ENCODE results near the gene B3GALNT1.

B3GALNT1 gene

DNA sequence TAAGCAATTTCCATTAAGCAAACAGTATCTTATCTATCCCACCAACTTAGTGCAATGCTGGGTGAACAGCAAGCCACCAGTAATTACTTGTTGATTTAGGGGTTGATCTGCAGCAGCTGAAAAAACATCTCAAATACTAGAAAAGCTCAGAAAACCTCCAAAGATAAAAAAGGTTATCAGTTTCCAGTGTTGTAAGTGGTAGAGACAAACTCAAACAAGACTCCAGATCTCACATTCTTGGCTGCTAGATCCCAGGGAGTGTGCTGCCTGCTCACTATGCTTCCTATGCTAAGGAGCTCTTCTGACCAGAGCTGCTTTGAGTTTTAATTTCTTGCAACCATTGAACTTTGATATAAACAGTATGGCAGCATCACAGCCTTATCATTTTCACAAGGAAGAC is 11.3 kb downstream of the B3GALNT1 start:
- H3K4me1 ChIP-seq = peaks cover 0 to 11% (median 0%) of the 10 kb centered on the region in 10 experiments; a peak in 2 of 20 replicates
- H3K4me2 ChIP-seq = no peak overlapping the region
- H3K36me3 ChIP-seq = no peaks in the 10 kb centered on the region
- no peak overlapping the region for H3K27ac ChIP-seq
- H3K4me3 ChIP-seq = no peak overlapping the region
- no peak for TF ChIP-seq Cebpa-rat (IDR thresholded peaks at IDR 0.05)
- no peak overlapping the region for H3K9ac ChIP-seq
- no peaks in the 10 kb centered on the region for H3K27me3 ChIP-seq
- H4K20me1 ChIP-seq = no peaks in the 10 kb centered on the region
- no peaks in the 10 kb centered on the region for H3K9me3 ChIP-seq (replicated peaks in 1 of 11)

DNA sequence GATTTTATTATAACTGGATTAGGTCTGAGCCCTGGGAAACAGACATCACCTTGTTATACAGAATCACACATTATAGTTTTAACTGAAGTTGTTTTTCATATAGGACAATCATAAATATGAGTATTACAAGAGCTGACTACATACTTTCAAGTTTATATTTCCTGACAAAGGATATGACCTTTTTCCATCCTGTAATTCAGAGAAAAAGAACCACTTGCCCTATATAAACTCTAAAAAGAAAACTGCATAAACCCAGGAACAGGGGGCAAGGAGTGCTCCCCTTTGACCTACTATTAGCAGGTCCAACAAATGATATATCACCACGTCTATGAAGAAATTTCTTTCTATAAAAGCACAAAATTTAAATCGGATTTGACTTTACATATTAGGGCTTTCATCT is 20.9 kb downstream of the B3GALNT1 start:
- Histone ChIP-seq H4K20me1 (no peaks in the 10 kb centered on the region), H3K4me2 (no peak overlapping the region), H3K4me1 (peaks cover 9 to 35% (median 19%) of the 10 kb centered on the region in 10 experiments), H3K36me3 (peaks cover 0 to 14% (median 0%) of the 10 kb centered on the region in 11 experiments; a peak in 6 of 22 replicates), H3K9me3 (replicated peaks in 1 of 11) (no peaks in the 10 kb centered on the region), H3K27ac (no peak overlapping the region), H3K27me3 (no peaks in the 10 kb centered on the region), H3K4me3 (no peak overlapping the region), H3K9ac (no peak overlapping the region)
- no peak for TF ChIP-seq Cebpa-rat (IDR thresholded peaks at IDR 0.05)

DNA sequence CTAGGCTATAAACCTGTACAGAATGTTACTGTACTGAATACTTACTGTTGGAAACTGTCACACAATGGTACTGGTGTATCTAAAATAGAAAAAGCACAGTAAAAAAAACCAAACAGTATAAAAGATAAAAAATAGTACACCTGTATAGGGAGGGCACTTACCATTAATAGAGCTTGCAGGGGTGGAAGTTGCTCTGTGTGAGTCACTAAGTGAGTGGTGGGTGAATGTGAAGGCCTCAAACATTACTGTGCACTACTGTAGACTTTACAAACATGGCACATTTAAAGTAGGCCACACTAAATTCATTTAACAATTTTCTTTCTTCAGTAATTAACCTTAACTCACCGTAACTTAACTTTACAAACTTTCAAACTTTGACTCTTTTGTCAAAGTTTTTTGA is 22.0 kb downstream of the B3GALNT1 start:
- H3K36me3 ChIP-seq = peaks cover 0 to 14% (median 0%) of the 10 kb centered on the region in 11 experiments; a peak in 6 of 22 replicates
- no peaks in the 10 kb centered on the region for H3K9me3 ChIP-seq (replicated peaks in 1 of 11)
- H3K4me3 ChIP-seq = no peak overlapping the region
- no peak overlapping the region for H3K27ac ChIP-seq
- H3K4me1 ChIP-seq = peaks cover 9 to 44% (median 22%) of the 10 kb centered on the region in 10 experiments
- H4K20me1 ChIP-seq = no peaks in the 10 kb centered on the region
- no peaks in the 10 kb centered on the region for H3K27me3 ChIP-seq
- no peak overlapping the region; a peak in 1 of 22 replicates for H3K4me2 ChIP-seq
- TF ChIP-seq Cebpa-rat (IDR thresholded peaks at IDR 0.05) = no peak
- H3K9ac ChIP-seq = no peak overlapping the region

DNA sequence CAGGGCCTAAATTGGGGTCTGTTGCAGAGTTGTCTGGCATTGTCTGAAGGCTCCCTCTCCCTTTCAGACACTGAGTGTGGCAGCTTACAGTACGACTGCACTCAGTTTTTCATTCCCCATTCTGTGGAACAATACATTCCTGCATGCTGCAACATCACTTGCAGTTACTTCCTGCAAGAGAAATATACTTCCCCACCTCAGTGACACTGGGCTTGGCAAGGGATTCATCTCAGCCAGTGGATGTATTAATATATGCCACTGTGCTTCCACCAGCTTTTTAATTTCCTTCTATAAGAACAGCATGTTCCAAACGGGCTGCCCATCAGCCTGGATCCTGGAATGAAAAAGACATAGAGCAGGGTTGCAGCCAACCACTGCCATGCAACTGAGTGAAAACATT is 23.1 kb downstream of the B3GALNT1 start:
- H3K27ac ChIP-seq = peak overlapping the region in 9 of 11 experiments; percentile 32 to 75 (median 55); a peak in 16 of 22 replicates
- H3K27me3 ChIP-seq = no peaks in the 10 kb centered on the region
- peaks cover 9 to 55% (median 33%) of the 10 kb centered on the region in 10 experiments for H3K4me1 ChIP-seq
- H3K36me3 ChIP-seq = peaks cover 0 to 14% (median 0%) of the 10 kb centered on the region in 11 experiments; a peak in 6 of 22 replicates
- H4K20me1 ChIP-seq = no peaks in the 10 kb centered on the region
- no peaks in the 10 kb centered on the region for H3K9me3 ChIP-seq (replicated peaks in 1 of 11)
- peak overlapping the region; percentile 43 to 87 (median 78) for H3K4me2 ChIP-seq
- peak overlapping the region in 7 of 11 experiments; percentile 32 to 61 (median 44); a peak in 8 of 22 replicates for H3K9ac ChIP-seq
- TF ChIP-seq Cebpa-rat (IDR thresholded peaks at IDR 0.05) = no peak
- peak overlapping the region in 1 of 10 experiments; percentile 3; a peak in 1 of 20 replicates for H3K4me3 ChIP-seq

DNA sequence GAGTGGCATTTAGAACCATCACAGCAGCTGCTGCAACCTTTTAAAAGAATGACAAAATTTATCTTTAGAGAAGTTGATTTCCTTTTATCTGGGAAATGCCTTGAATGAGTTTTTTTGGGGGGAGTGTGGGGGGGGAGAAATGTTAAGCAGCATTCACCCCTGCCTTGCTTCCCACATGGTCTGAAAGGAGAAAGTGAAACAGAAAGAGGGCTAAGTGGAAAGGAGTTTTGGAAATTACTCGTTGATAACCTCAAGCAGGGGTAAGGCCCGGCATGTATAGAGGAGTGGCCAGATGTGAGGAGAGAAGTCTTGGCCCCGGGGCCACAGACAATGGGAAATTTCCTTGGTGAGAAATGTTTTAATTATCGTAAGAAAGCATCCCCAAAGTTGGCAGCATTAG is 23.5 kb downstream of the B3GALNT1 start:
- Histone ChIP-seq H3K4me2 (peak overlapping the region; percentile 43 to 87 (median 78)), H4K20me1 (no peaks in the 10 kb centered on the region), H3K9me3 (replicated peaks in 1 of 11) (no peaks in the 10 kb centered on the region), H3K9ac (peak overlapping the region in 7 of 11 experiments; percentile 32 to 61 (median 44); a peak in 9 of 22 replicates), H3K36me3 (peaks cover 0 to 13% (median 0%) of the 10 kb centered on the region in 11 experiments; a peak in 6 of 22 replicates), H3K4me3 (peak overlapping the region in 1 of 10 experiments; percentile 3; a peak in 1 of 20 replicates), H3K4me1 (peaks cover 9 to 56% (median 33%) of the 10 kb centered on the region in 10 experiments), H3K27me3 (no peaks in the 10 kb centered on the region), H3K27ac (peak overlapping the region in 10 of 11 experiments; percentile 26 to 75 (median 54); a peak in 18 of 22 replicates)
- TF ChIP-seq Cebpa-rat (IDR thresholded peaks at IDR 0.05) = no peak

DNA sequence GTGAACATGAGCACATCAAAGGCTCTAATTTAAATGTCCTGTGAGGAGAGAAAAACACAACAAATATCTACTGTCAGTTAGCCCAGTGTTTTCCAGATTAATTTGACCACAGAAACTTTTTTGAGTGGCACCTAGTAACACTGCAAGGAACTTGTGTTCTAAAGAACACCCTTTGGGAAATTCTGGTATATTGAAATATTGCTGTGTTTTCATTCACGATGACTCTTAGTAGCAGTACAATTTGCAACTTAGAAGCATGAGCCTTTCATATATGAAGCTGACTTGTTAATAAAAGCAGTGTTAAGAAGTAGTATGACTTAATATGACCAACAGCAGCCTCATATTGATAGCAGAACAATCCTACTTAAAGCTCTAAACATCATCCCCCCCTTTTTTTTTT is 32.0 kb downstream of the B3GALNT1 start:
- peaks cover 0 to 9% (median 0%) of the 10 kb centered on the region in 11 experiments; a peak in 2 of 22 replicates for H3K36me3 ChIP-seq
- H3K4me3 ChIP-seq = no peak overlapping the region
- H3K9me3 ChIP-seq (replicated peaks in 1 of 11) = no peaks in the 10 kb centered on the region
- H3K4me1 ChIP-seq = peaks cover 27 to 66% (median 49%) of the 10 kb centered on the region in 10 experiments
- no peaks in the 10 kb centered on the region for H4K20me1 ChIP-seq
- no peak overlapping the region for H3K27ac ChIP-seq
- TF ChIP-seq Cebpa-rat (IDR thresholded peaks at IDR 0.05) = no peak
- H3K4me2 ChIP-seq = peak overlapping the region in 3 of 11 experiments; percentile 84 to 93 (median 89); a peak in 5 of 22 replicates
- no peaks in the 10 kb centered on the region for H3K27me3 ChIP-seq
- H3K9ac ChIP-seq = no peak overlapping the region

DNA sequence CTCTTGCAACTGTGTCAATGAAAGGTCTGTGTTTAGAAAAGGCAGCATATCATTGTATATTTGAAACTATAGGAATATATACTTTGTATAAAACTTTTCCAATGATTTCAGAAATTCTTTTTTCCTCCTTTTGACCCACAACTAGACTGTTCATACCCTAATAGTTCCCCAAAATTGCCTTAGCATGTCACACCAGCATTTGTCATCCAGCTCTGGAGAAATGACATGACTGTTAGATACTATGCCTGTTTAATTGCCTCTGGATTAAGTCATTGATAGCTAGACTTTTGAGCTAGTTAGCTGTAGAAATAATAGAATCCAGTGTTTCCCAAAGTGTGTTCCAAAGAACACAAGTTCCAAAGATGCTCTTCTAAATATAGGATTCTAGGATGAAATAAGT is 32.4 kb downstream of the B3GALNT1 start:
- Histone ChIP-seq H3K36me3 (peaks cover 0 to 10% (median 0%) of the 10 kb centered on the region in 11 experiments; a peak in 2 of 22 replicates), H3K27me3 (no peaks in the 10 kb centered on the region), H3K9ac (no peak overlapping the region), H3K4me2 (peak overlapping the region in 3 of 11 experiments; percentile 84 to 93 (median 89); a peak in 5 of 22 replicates), H4K20me1 (no peaks in the 10 kb centered on the region), H3K4me3 (no peak overlapping the region), H3K27ac (no peak overlapping the region), H3K9me3 (replicated peaks in 1 of 11) (no peaks in the 10 kb centered on the region), H3K4me1 (peaks cover 28 to 66% (median 49%) of the 10 kb centered on the region in 10 experiments)
- TF ChIP-seq Cebpa-rat (IDR thresholded peaks at IDR 0.05) = no peak

DNA sequence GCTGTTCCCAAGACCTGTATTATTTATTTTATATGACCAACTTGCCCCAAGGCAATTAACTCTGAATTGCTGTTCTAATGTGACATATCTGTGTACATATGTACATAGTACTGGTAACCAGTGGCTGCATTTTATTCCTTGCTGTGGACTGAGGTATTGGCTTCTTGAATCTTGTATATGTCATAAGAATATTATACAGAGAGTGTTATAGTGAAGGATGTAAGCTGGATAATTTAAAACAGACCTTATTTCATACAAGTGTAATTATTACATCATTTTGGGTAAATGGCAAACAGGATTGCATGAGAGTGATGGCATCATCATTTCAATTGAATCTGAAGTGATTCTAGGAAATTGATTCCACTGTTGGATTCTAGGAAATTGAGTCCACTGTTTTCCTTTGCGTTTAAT is 32.9 kb downstream of the B3GALNT1 start:
- Histone ChIP-seq H3K9me3 (replicated peaks in 1 of 11) (no peaks in the 10 kb centered on the region), H3K4me3 (no peak overlapping the region), H3K4me2 (peak overlapping the region in 4 of 11 experiments; percentile 84 to 94 (median 91); a peak in 7 of 22 replicates), H3K9ac (no peak overlapping the region), H3K4me1 (peaks cover 34 to 66% (median 49%) of the 10 kb centered on the region in 10 experiments), H4K20me1 (no peaks in the 10 kb centered on the region), H3K27me3 (no peaks in the 10 kb centered on the region), H3K27ac (peak overlapping the region in 3 of 11 experiments; percentile 69 to 88 (median 79); a peak in 2 of 22 replicates), H3K36me3 (peaks cover 0 to 10% (median 0%) of the 10 kb centered on the region in 11 experiments; a peak in 2 of 22 replicates)
- TF ChIP-seq Cebpa-rat (IDR thresholded peaks at IDR 0.05) = no peak

DNA sequence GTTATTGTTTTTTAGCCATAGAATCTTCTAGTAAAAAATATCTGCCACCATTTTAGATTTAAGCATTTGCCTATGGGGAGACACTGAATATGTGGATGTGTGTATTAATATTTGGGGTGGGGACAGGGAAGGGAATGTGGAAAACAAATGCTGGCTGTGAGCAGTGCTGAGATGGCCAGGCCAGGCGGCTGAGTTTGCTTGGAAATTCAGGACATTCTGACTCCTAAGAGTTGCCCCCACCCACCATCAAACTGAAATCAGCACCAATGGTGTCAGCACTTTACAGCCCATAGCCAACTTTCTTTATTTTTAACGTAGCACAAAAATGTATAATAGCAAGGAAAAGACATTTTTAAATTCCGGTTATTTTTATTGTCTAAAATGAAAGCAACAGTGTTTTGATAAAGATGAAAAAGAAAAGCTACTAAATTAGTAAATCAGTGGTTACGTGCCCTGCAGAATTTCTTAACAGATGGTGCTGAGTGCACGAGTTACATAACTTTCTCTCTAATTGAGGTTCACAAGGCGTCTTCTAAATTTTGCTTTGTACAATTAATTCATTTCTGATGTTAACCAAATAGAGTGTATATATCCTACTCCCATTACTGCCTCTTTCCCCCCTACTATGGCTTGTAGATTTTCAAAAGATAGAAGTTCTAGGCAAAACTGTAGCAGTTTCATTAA is 34.0 kb downstream of the B3GALNT1 start:
- Histone ChIP-seq H3K4me3 (no peak overlapping the region), H3K27ac (peak overlapping the region; percentile 5 to 88 (median 74); a peak in 20 of 22 replicates), H3K36me3 (peaks cover 0 to 14% (median 0%) of the 10 kb centered on the region in 11 experiments; a peak in 4 of 22 replicates), H4K20me1 (no peaks in the 10 kb centered on the region), H3K9ac (peak overlapping the region in 3 of 11 experiments; percentile 58 to 72 (median 67); a peak in 4 of 22 replicates), H3K4me2 (peak overlapping the region; percentile 63 to 94 (median 81); a peak in 19 of 22 replicates), H3K4me1 (peaks cover 42 to 74% (median 57%) of the 10 kb centered on the region in 10 experiments), H3K27me3 (no peaks in the 10 kb centered on the region), H3K9me3 (replicated peaks in 1 of 11) (no peaks in the 10 kb centered on the region)
- TF ChIP-seq Cebpa-rat (IDR thresholded peaks at IDR 0.05) = no peak

Data from BLaER1 treated with 17β-estradiol and CSF1 and Interleukin-3, amounts not matched to agents 10 nM and 100 nM (cell line).